IMR-90 (cell line): ENCODE data around the gene TNN. TPM values are rescaled to one million over a fixed set of nuclear protein-coding genes. Genes with fewer than 3 reads are reported as not detected.

Source experiments
- ATAC-seq: fragments of 200-7000 bp; cut with Tn5 transposase; 2 replicates; pipeline ENCODE4 v1.9.1; 2020; ENCODE audit warnings: low read depth, mild to moderate bottlenecking, moderate library complexity
- BruUV-seq: library from RNA; stranded (reverse); fragments of 400-500 nt; replicated peaks from 2 replicates; lab custom pipeline; 2021; lab: Mats Ljungman, UMichigan
- CTCF ChIA-PET: fragments of 300-600 bp; formaldehyde crosslinking; extraction: SDS; loops from one replicate; lab custom pipeline; 2021; ENCODE audit warnings: antibody characterized with exemption; lab: Yijun Ruan, JAX
- POLR2A ChIA-PET: fragments of 300-600 bp; sonication (Branson Sonifier 250); formaldehyde crosslinking; loops from one replicate; lab custom pipeline; 2022; ENCODE audit warnings: antibody characterized with exemption; ENCODE audit not compliant: unreplicated experiment; lab: Charles Lee
- DNase-seq: peaks from one replicate; pipeline ENCODE4 v3.0.0; 2013
- H2AFZ ChIP-seq: replicated peaks from 2 replicates; pipeline ENCODE3; 2013; ENCODE audit warnings: low read length, mild to moderate bottlenecking; ENCODE audit not compliant: poor library complexity
- H2AK5ac ChIP-seq: 2 replicates; pipeline ENCODE4 v1.6.1; 2013; ENCODE audit warnings: low read depth, low read length, inconsistent platforms
- H2AK9ac ChIP-seq: replicated peaks from 2 replicates; pipeline ENCODE3; 2013; ENCODE audit warnings: mild to moderate bottlenecking, low read depth, low read length, moderate library complexity; ENCODE audit not compliant: poor library complexity
- H2BK120ac ChIP-seq: 2 replicates; pipeline ENCODE4 v1.6.1; 2013; ENCODE audit warnings: low read depth, low read length, inconsistent platforms
- H2BK15ac ChIP-seq: 3 replicates; pipeline ENCODE4 v1.6.1; 2013; ENCODE audit warnings: low read depth, low read length, inconsistent platforms
- H2BK20ac ChIP-seq: 2 replicates; pipeline ENCODE4 v1.6.1; 2013; ENCODE audit warnings: low read depth, mild to moderate bottlenecking, inconsistent platforms, low read length, moderate library complexity
- H2BK5ac ChIP-seq: 2 replicates; pipeline ENCODE4 v1.6.1; 2013; ENCODE audit warnings: mild to moderate bottlenecking, low read depth, low read length, inconsistent platforms; ENCODE audit not compliant: poor library complexity, severe bottlenecking
- H3K14ac ChIP-seq: replicated peaks from 2 replicates; pipeline ENCODE4 v1.6.1; 2013; ENCODE audit warnings: low read depth, low read length, inconsistent platforms
- H3K18ac ChIP-seq: 2 replicates; pipeline ENCODE4 v1.6.1; 2013; ENCODE audit warnings: low read depth, low read length, control low read depth
- H3K23ac ChIP-seq: 2 replicates; pipeline ENCODE4 v1.6.1; 2013; ENCODE audit warnings: low read depth, low read length, inconsistent platforms
- H3K27ac ChIP-seq: 2 replicates; pipeline ENCODE4 v1.5.1; 2013; ENCODE audit warnings: mild to moderate bottlenecking, control low read depth, low read length; ENCODE audit not compliant: insufficient read depth
- H3K27me3 ChIP-seq: 2 replicates; pipeline ENCODE4 v1.6.1; 2013; ENCODE audit warnings: low read length; ENCODE audit not compliant: control insufficient read depth, insufficient read depth
- H3K36me3 ChIP-seq: 2 replicates; pipeline ENCODE4 v1.6.1; 2013; ENCODE audit warnings: low read length, mixed read lengths; ENCODE audit not compliant: control insufficient read depth, insufficient read depth
- H3K4ac ChIP-seq: 2 replicates; pipeline ENCODE4 v1.6.1; 2013; ENCODE audit warnings: low read depth, low read length, inconsistent platforms
- H3K4me1 ChIP-seq: 2 replicates; pipeline ENCODE4 v1.6.1; 2013; ENCODE audit warnings: low read length, mixed read lengths; ENCODE audit not compliant: control insufficient read depth, insufficient read depth
- H3K4me2 ChIP-seq: 2 replicates; pipeline ENCODE4 v1.6.1; 2013; ENCODE audit warnings: low read depth, mild to moderate bottlenecking, control low read depth, low read length, moderate library complexity
- H3K4me3 ChIP-seq: 2 replicates; pipeline ENCODE4 v1.5.1; 2013; ENCODE audit warnings: low read depth, mild to moderate bottlenecking, control low read depth, low read length, moderate library complexity; ENCODE audit not compliant: insufficient read depth
- H3K56ac ChIP-seq: 2 replicates; pipeline ENCODE4 v1.6.1; 2013; ENCODE audit warnings: low read length, inconsistent platforms; ENCODE audit not compliant: insufficient read depth; ENCODE audit errors: extremely low read depth
- H3K79me1 ChIP-seq, 2 experiments: 2 replicates each; pipeline ENCODE4 v1.6.1; 2013; ENCODE audit warnings: low read length in 2 of 2, inconsistent platforms in 1 of 2, low read depth in 1 of 2
- H3K9ac ChIP-seq: 2 replicates; pipeline ENCODE4 v1.6.1; 2013; ENCODE audit warnings: low read depth, low read length, control low read depth
- H3K9me1 ChIP-seq: 2 replicates; pipeline ENCODE4 v1.6.1; 2013; ENCODE audit warnings: low read length, inconsistent platforms; ENCODE audit not compliant: insufficient read depth
- H3K9me3 ChIP-seq: 2 replicates; pipeline ENCODE4 v1.6.1; 2013; ENCODE audit warnings: low read length; ENCODE audit not compliant: control insufficient read depth, insufficient read depth
- H4K20me1 ChIP-seq: 2 replicates; pipeline ENCODE4 v1.6.1; 2013; ENCODE audit warnings: low read length, inconsistent platforms; ENCODE audit not compliant: insufficient read depth
- H4K5ac ChIP-seq: 2 replicates; pipeline ENCODE4 v1.6.1; 2013; ENCODE audit warnings: mild to moderate bottlenecking, low read depth, low read length, control low read depth
- H4K8ac ChIP-seq, 2 experiments: 2 replicates each; pipeline ENCODE4 v1.6.1; 2013; ENCODE audit warnings: low read depth in 2 of 2, low read length in 2 of 2, control low read depth in 1 of 2, inconsistent platforms in 1 of 2
- H4K91ac ChIP-seq: 2 replicates; pipeline ENCODE4 v1.6.1; 2013; ENCODE audit warnings: low read depth, low read length, inconsistent platforms; ENCODE audit not compliant: insufficient read depth
- BHLHE40 ChIP-seq: fragments of 150-350 bp; IDR thresholded peaks from 2 replicates; pipeline ENCODE4 v1.6.1; 2016; ENCODE audit warnings: mild to moderate bottlenecking, low read depth, low read length
- CEBPB ChIP-seq: IDR thresholded peaks from 2 replicates; pipeline ENCODE4 v1.6.1; 2012; ENCODE audit warnings: low read depth, low read length, improper control_type of control experiment
- CHD1 ChIP-seq: IDR thresholded peaks from 2 replicates; pipeline ENCODE4 v1.6.1; 2012; ENCODE audit warnings: low read depth, low read length, improper control_type of control experiment
- FOS ChIP-seq: fragments of 150-350 bp; IDR thresholded peaks from 2 replicates; pipeline ENCODE4 v1.6.1; 2016; ENCODE audit warnings: low read depth, low read length
- MAFK ChIP-seq: IDR thresholded peaks from 2 replicates; pipeline ENCODE4 v1.6.1; 2012; ENCODE audit warnings: low read depth, low read length, improper control_type of control experiment
- MAZ ChIP-seq: IDR thresholded peaks from 2 replicates; pipeline ENCODE4 v1.6.1; 2012; ENCODE audit warnings: low read depth, mild to moderate bottlenecking, low read length, improper control_type of control experiment, moderate library complexity, borderline replicate concordance
- MXI1 ChIP-seq: IDR thresholded peaks from 2 replicates; pipeline ENCODE4 v1.6.1; 2012; ENCODE audit warnings: low read depth, mild to moderate bottlenecking, low read length, moderate library complexity, borderline replicate concordance
- NFE2L2 ChIP-seq: fragments of 150-350 bp; IDR thresholded peaks from 2 replicates; pipeline ENCODE4 v1.6.1; 2016; ENCODE audit warnings: low read depth, mild to moderate bottlenecking, low read length
- POLR2A ChIP-seq: IDR thresholded peaks from 2 replicates; pipeline ENCODE4 v1.6.1; 2012; ENCODE audit warnings: mild to moderate bottlenecking, low read depth, low read length
- RAD21 ChIP-seq: IDR thresholded peaks from 2 replicates; pipeline ENCODE4 v1.6.1; 2012; ENCODE audit warnings: low read length, improper control_type of control experiment
- RCOR1 ChIP-seq: IDR thresholded peaks from 2 replicates; pipeline ENCODE4 v1.6.1; 2012; ENCODE audit warnings: mild to moderate bottlenecking, low read length, improper control_type of control experiment; ENCODE audit not compliant: insufficient replicate concordance
- RFX5 ChIP-seq: IDR thresholded peaks from 2 replicates; pipeline ENCODE4 v1.8.0; 2012; ENCODE audit warnings: low read depth, mild to moderate bottlenecking, low read length, moderate library complexity
- SMC3 ChIP-seq: fragments of 150-350 bp; IDR thresholded peaks from 2 replicates; pipeline ENCODE4 v1.6.1; 2016; ENCODE audit warnings: low read depth, mild to moderate bottlenecking, antibody characterized with exemption, low read length, moderate library complexity
- WGBS, 2 experiments: methylation state at CpG; one replicate each; pipeline versions ENCODE4 v1.1.5 to v1.1.7; 2013; ENCODE audit warnings: missing lambda C conversion rate in 2 of 2; ENCODE audit not compliant: insufficient read length in 1 of 2; ENCODE audit errors: extremely low coverage in 2 of 2; 5-methylcytosine and 5-hydroxymethylcytosine counted together
- dilution Hi-C: fragments of 300-500 bp; cut with HindIII; formaldehyde crosslinking; loops from one replicate; pipeline ENCODE4 v1.14.3; 2018; ENCODE audit warnings: low sequenced_read_pairs; ENCODE audit not compliant: unreplicated experiment
- in situ Hi-C: fragments of 300-500 bp; cut with MboI; formaldehyde crosslinking; loops from 3 replicates; pipeline ENCODE4 v1.14.3; 2019; ENCODE audit warnings: low sequenced_read_pairs, inconsistent platforms, mixed read lengths
- intact Hi-C: fragments of 100-400 bp; cut with micrococcal nuclease; formaldehyde crosslinking; loops from 2 replicates; pipeline ENCODE4 v1.10.0; 2022
- polyA plus RNA-seq, 3 experiments: library from polyadenylated mRNA; depleted of rRNA; stranded (reverse); fragments of >200 nt; gene quantifications; 2 replicates each; pipeline ENCODE4 v1.2.3, GENCODE V29; 2012; ENCODE audit warnings: low replicate concordance in 1 of 3
- total RNA-seq: library from RNA; depleted of rRNA; stranded (reverse); fragments of >200 nt; gene quantifications from 2 replicates; pipeline ENCODE4 v1.2.3, GENCODE V29; 2012
- TF ChIP-seq, protein P1 (sequence below): conservative IDR thresholded peaks from 2 replicates; pipeline ENCODE4 v1.5.1; 2012; ENCODE audit warnings: mild to moderate bottlenecking, low read depth, low read length, improper control_type of control experiment
- TF ChIP-seq, protein P2 (sequence below): fragments of 150-350 bp; IDR thresholded peaks from 2 replicates; pipeline ENCODE4 v1.6.1; 2017; ENCODE audit warnings: mild to moderate bottlenecking, antibody characterized with exemption, low read length, low read depth
- TF ChIP-seq, protein P3 (sequence below): fragments of 150-350 bp; IDR thresholded peaks from 2 replicates; pipeline ENCODE4 v1.6.1; 2016; ENCODE audit warnings: low read depth, mild to moderate bottlenecking, low read length, moderate library complexity, borderline replicate concordance

TNN gene
- total and polyA plus RNA-seq, 2 of the 4 experiments (the other 2 are of a cell fraction): not detected

DNA sequence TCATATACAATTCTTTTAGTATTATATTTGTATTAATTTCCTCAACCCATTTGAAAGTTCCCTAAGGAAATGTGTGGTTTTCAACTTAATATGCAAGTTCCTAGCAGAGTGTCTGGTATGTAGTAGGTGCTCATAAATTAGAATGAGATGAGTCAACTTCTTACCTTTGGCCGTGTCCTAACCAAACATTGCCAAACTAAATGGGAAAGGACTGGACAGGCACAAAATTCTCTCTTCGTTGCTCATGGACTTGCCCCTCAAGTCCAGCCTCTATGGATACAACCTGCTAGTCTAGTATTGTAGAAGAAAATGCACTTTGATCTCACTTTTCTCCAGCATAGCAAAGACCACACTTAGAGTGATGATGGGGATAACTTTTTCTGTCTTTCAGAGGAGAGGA lies 32.9 kb upstream of the TNN start:
- BruUV-seq: no TSS peak
- no peak for ATAC-seq
- Histone ChIP-seq H3K18ac (no peak overlapping the region), H4K20me1 (no peaks in the 10 kb centered on the region), H3K23ac (no peak overlapping the region), H3K9me1 (no peaks in the 10 kb centered on the region; the same call in 1 of the 2 replicates), H2AK5ac (no peak overlapping the region), H3K36me3 (no peaks in the 10 kb centered on the region), H3K9ac (no peak overlapping the region), H3K27ac (no peak overlapping the region), H3K27me3 (peaks cover 6% of the 10 kb centered on the region), H4K8ac (no peak overlapping the region), H3K14ac (no peak overlapping the region), H4K91ac (no peak overlapping the region), H4K5ac (no peak overlapping the region), H3K79me1 (no peaks in the 10 kb centered on the region), H2BK20ac (no peak overlapping the region), H2BK15ac (no peak overlapping the region), H3K9me3 (no peaks in the 10 kb centered on the region), H3K4ac (no peak overlapping the region), H3K4me3 (no peak overlapping the region), H3K4me1 (no peaks in the 10 kb centered on the region), H2BK120ac (no peak overlapping the region), H2BK5ac (no peak overlapping the region), H3K56ac (no peak overlapping the region), H2AK9ac (no peak overlapping the region), H2AFZ (no peak overlapping the region), H3K4me2 (no peak overlapping the region)
- no peak for TF ChIP-seq CEBPB
- TF ChIP-seq NFE2L2: no peak
- no peak for TF ChIP-seq RFX5
- no peak for TF ChIP-seq CHD1
- no peak for TF ChIP-seq SMC3
- TF ChIP-seq MAFK: no peak
- TF ChIP-seq, protein P1, sequence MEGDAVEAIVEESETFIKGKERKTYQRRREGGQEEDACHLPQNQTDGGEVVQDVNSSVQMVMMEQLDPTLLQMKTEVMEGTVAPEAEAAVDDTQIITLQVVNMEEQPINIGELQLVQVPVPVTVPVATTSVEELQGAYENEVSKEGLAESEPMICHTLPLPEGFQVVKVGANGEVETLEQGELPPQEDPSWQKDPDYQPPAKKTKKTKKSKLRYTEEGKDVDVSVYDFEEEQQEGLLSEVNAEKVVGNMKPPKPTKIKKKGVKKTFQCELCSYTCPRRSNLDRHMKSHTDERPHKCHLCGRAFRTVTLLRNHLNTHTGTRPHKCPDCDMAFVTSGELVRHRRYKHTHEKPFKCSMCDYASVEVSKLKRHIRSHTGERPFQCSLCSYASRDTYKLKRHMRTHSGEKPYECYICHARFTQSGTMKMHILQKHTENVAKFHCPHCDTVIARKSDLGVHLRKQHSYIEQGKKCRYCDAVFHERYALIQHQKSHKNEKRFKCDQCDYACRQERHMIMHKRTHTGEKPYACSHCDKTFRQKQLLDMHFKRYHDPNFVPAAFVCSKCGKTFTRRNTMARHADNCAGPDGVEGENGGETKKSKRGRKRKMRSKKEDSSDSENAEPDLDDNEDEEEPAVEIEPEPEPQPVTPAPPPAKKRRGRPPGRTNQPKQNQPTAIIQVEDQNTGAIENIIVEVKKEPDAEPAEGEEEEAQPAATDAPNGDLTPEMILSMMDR: no peak
- no peak for TF ChIP-seq MAZ
- no peak for TF ChIP-seq POLR2A
- no peak for TF ChIP-seq MXI1
- TF ChIP-seq BHLHE40: no peak
- TF ChIP-seq RCOR1: no peak
- TF ChIP-seq, protein P2, sequence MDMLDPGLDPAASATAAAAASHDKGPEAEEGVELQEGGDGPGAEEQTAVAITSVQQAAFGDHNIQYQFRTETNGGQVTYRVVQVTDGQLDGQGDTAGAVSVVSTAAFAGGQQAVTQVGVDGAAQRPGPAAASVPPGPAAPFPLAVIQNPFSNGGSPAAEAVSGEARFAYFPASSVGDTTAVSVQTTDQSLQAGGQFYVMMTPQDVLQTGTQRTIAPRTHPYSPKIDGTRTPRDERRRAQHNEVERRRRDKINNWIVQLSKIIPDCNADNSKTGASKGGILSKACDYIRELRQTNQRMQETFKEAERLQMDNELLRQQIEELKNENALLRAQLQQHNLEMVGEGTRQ: no peak
- TF ChIP-seq RAD21: no peak
- TF ChIP-seq FOS: no peak
- TF ChIP-seq, protein P3, sequence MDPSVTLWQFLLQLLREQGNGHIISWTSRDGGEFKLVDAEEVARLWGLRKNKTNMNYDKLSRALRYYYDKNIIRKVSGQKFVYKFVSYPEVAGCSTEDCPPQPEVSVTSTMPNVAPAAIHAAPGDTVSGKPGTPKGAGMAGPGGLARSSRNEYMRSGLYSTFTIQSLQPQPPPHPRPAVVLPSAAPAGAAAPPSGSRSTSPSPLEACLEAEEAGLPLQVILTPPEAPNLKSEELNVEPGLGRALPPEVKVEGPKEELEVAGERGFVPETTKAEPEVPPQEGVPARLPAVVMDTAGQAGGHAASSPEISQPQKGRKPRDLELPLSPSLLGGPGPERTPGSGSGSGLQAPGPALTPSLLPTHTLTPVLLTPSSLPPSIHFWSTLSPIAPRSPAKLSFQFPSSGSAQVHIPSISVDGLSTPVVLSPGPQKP: no peak
- dilution Hi-C loops (no loop called here), intact Hi-C loops (no loop called here), in situ Hi-C loops (no loop called here)
- CTCF ChIA-PET: no interaction called here
- POLR2A ChIA-PET: no interaction called here
- no CpG with 5 or more reads among the region's 2 CpGs for WGBS, 2 experiments
- DNase-seq: no peak
